MG63 (cell line): ENCODE data around the gene SMIM7. TPM values are rescaled to one million over a fixed set of nuclear protein-coding genes. Genes with fewer than 3 reads are reported as not detected.
A peak's percentile ranks its signal among the peaks of the same experiment; 100 is the strongest.
"Not testable (repeated sequence)": the region's sequence is repeated elsewhere in the genome, so short reads cannot be mapped to it uniquely, and the experiment has no call there.

Experiments
- DNase-seq: peaks from one replicate; pipeline ENCODE4 v3.0.0-alpha.2; 2020
- H3K27me3 ChIP-seq: fragments of 250-450 bp; sonication (Bioruptor Pico); 2 replicates; pipeline ENCODE4 v1.5.1; 2020; ENCODE audit warnings: mild to moderate bottlenecking, moderate library complexity
- H3K36me3 ChIP-seq: fragments of 250-450 bp; sonication (Bioruptor Pico); 2 replicates; pipeline ENCODE4 v1.5.1; 2020; ENCODE audit warnings: mild to moderate bottlenecking, moderate library complexity
- H3K4me3 ChIP-seq: fragments of 250-450 bp; sonication (Bioruptor Pico); 2 replicates; pipeline ENCODE4 v1.5.1; 2020; ENCODE audit warnings: mild to moderate bottlenecking, moderate library complexity
- H3K9me3 ChIP-seq: fragments of 250-450 bp; sonication (Bioruptor Pico); 2 replicates; pipeline ENCODE4 v1.5.1; 2020; ENCODE audit warnings: mild to moderate bottlenecking, moderate library complexity
- total RNA-seq: library from RNA; depleted of rRNA; stranded (reverse); fragments of >200 nt; shearing (Covaris generic); gene quantifications from 2 replicates; pipeline ENCODE4 v1.2.3, GENCODE V29; 2014; ENCODE audit warnings: low replicate concordance

The SMIM7 gene
- total RNA-seq, 1 experiment from 2014 or later: 111 TPM

DNA sequence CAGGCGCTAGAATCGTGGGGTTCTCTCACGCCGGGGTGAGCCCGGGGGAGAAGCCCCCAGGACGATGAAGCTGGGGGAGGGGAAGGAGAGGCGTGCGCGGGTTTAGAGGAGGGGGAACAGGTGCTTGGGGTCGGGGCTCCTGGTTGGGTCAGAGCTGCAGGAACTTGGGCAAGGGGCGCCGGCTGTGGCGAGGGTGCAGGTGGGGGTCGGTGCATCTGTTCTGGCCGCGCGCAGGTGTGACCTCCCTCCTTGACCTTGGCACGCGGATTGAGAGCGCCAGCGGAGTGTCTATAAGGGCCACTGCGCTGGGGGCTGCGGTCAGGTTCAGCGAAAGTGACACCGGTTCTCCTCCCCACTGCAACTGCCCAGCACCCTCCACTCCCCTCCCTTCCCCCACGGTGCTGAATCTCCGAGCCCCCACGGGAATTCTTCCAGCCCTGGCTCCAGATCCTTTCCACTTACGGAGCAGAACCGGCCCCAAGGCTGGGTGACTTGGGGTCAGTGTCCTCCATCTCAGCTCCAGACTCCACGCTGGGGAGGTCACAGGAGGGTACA is 1.6 kb upstream of the SMIM7 start:
- no peak for DNase-seq
- H3K27me3 ChIP-seq: peaks cover 3% of the 10 kb centered on the region; the same call in 1 of the 2 replicates
- H3K9me3 ChIP-seq: no peaks in the 10 kb centered on the region
- H3K4me3 ChIP-seq: peak overlapping the region; percentile 100
- peaks cover 29% of the 10 kb centered on the region for H3K36me3 ChIP-seq

DNA sequence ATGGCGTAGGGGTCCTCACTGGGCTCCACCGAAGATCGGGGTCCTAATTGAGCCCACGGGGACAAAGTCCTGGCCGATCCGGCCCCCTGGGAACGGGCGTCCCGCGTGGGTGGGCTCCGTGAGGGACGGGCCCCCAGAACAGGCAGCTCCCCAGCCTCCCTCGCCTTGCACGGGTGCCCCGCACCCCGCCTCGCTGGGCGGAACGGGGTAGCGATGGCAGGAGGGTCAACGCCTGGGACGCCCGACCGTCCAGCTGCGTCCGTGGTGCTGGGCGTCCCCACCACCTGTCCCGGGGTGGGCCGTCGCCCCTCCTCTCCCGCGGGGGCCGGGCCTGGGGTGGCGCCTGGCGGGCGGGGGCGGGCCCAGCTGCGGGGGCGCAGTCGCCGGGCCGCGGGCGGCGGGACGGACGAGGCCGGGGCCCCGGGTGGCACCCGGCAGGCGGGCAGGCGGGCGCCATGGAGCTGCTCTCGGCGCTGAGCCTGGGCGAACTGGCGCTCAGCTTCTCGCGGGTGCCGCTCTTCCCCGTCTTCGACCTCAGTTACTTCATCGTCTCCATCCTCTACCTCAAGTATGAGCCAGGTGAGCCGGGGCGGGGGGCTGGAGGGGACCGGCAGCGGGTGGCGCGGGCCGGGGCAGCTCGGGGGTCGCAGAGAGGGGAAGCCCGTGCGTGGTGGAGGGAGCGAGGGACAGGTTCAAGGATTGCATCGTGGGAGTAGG is 977 bp upstream of the SMIM7 start, which contains the start of gene TMEM38A:
Gene TMEM38A (plus strand): TSS at position 377 of the 717 bp plus-strand sequence. CDS start 79 bp downstream, at position 456.
- peak; percentile 49 for DNase-seq
- Histone ChIP-seq H3K9me3 (no peaks in the 10 kb centered on the region), H3K27me3 (peaks cover 3% of the 10 kb centered on the region; the same call in 1 of the 2 replicates), H3K36me3 (peaks cover 35% of the 10 kb centered on the region), H3K4me3 (peak within 1 kb of the TSS; percentile 100)

DNA sequence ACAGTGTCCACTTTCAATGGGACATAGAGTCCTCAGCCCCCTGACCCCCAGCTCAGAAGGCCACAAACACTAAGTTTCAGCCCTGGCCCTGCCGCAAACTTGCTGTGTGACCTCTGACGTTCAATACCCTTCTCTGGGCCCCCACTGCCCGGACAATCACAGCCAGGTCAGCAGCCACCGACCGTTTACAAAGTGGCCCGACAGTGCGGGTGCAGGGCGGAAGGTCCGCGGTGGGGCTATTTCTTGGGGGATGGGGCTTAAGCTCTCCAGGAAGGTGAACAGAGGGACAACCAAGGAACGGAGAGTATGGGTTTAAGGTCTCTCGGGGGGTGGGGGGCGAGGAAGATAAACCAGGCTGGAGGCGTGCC is 496 bp downstream of the SMIM7 start:
- no peak for DNase-seq
- Histone ChIP-seq H3K4me3 (peak overlapping the region; percentile 100), H3K9me3 (no peaks in the 10 kb centered on the region), H3K36me3 (peaks cover 48% of the 10 kb centered on the region), H3K27me3 (peaks cover 3% of the 10 kb centered on the region; the same call in 1 of the 2 replicates)

DNA sequence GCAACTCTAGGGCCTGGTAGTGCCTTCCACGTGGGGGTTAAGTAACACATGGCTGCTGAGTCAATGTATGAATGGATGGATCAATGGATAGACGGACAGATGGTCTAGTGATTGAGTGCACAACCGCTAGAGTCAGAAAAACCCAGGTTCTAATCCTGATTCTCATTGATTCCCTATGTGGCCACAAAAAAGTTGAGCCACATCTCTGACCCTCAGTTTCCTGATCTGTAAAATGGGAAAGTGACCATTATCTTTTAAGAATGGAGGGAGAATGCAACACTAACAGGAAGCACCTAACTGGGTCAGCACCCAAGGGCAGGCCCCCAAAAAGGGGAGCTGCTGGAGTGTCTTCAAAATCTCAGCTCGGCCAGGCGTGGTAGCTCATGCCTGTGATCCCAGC is 2.6 kb downstream of the SMIM7 start:
- H3K4me3 ChIP-seq: no peak overlapping the region
- no peak for DNase-seq
- H3K27me3 ChIP-seq: peaks cover 3% of the 10 kb centered on the region; the same call in 1 of the 2 replicates
- H3K36me3 ChIP-seq: peaks cover 69% of the 10 kb centered on the region
- H3K9me3 ChIP-seq: no peaks in the 10 kb centered on the region

DNA sequence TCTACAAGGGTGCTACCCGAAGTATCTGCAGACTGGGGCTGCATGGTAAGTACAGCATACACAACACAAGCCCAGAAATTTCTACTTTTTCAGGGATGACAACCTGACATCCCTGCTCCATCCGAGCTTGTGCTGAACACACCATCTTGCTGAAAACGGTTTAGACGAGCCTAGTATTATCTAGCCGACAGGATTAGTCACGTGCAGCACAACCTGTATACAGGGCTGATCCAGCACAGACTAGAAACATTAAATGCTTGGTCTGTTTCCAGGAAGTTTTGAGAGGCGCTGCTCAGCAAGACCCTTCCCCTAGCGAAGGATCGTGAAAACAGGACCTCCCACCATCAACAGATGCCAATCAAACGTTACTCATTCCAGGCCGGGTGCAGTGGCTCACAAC is 4.2 kb downstream of the SMIM7 start:
- H3K9me3 ChIP-seq: no peaks in the 10 kb centered on the region
- H3K4me3 ChIP-seq: no peak overlapping the region
- DNase-seq: no peak
- H3K36me3 ChIP-seq: peaks cover 83% of the 10 kb centered on the region
- H3K27me3 ChIP-seq: no peaks in the 10 kb centered on the region

DNA sequence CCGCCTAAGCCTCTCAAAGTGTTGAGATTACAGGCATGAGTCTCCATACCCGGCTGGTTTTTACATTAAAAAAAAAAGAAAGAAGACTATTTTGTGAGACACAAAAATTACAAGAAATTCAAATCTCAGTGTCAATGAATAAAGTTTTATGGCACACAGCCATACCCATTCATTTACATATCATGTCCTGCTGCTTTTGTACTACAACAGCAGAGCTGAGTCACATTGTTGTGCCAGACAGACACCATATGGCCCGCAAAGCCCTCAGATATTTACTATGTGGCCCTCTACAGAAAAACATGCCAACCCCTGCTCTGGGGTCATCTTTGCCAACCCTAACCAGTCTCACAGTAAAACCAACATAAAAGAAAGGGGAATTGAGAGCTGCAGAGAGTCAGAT is 5.3 kb downstream of the SMIM7 start:
- no peaks in the 10 kb centered on the region for H3K9me3 ChIP-seq
- peaks cover 88% of the 10 kb centered on the region for H3K36me3 ChIP-seq
- DNase-seq: no peak
- no peaks in the 10 kb centered on the region for H3K27me3 ChIP-seq
- no peak overlapping the region for H3K4me3 ChIP-seq

DNA sequence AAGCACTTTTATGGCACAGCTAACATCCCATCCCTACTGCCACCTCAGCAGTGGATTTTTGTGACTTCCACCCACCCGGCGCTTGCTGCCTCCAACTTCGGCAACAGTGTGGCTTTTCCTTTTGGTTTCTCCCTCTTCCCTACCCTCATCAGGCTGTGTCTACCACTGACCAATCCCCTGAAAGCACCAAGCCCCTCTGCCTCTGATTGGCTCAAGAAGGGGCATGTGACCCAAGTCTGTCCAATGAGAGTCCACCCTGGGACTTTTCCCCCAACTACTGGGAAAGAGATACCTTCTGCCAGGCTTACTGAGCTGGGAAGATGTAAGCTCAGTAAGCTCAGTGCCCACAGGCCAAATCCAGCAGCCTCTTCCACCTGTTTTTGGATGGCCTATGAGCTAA is 5.8 kb downstream of the SMIM7 start:
- peak; percentile 28 for DNase-seq
- Histone ChIP-seq H3K4me3 (no peak overlapping the region), H3K36me3 (peaks cover 90% of the 10 kb centered on the region), H3K9me3 (no peaks in the 10 kb centered on the region), H3K27me3 (no peaks in the 10 kb centered on the region)

DNA sequence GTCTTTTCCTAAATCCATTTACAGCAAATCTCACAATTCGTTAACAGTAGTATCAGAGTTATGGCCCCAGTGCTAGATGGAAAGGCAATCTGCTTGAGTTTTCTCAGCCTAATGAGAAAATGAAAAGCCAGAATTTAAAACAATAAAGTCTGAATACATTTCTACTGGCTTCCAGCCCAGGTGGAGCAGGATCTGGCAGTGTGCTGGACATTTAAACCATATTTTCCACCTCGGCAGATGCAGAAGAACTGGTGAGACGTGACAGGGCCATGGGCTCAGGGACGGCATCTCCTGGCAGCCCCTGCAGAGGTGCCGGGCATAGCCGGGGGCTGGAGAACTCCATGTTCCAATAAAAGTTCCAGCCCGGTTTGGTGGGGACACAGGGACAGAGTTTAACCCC is 7.1 kb downstream of the SMIM7 start:
- no peak overlapping the region for H3K4me3 ChIP-seq
- no peaks in the 10 kb centered on the region for H3K27me3 ChIP-seq
- DNase-seq: no peak
- H3K9me3 ChIP-seq: no peaks in the 10 kb centered on the region
- H3K36me3 ChIP-seq: peaks cover 88% of the 10 kb centered on the region

DNA sequence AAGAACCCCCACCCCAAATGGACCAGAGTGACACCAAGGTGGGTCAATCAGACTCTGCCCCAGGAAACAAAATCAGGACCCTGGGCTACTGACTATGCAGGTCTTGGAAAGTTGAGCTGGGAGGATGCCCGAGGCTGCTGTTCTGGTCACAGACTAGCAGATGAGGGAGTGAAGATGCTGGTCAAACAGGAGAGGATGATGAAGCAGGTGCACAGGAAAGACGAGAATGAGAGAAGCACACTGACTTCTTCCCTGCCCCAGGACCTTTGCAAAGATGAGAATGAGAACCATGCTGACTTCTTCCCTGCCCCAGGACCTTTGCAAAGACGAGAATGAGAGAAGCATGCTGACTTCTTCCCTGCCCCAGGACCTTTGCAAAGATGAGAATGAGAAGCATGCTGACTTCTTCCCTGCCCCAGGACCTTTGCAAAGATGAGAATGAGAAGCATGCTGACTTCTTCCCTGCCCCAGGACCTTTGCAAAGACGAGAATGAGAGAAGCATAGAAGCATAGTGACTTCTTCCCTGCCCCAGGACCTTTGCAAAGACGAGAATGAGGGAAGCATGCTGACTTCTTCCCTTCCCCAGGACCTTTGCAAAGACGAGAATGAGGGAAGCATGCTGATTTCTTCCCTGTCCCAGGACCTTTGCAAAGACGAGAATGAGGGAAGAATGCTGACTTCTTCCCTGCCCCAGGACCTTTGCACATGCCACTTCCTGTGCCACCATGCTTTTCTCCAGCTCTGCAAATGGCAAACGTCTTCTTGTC is 8.3 kb downstream of the SMIM7 start:
- not testable (repeated sequence) for H3K4me3 ChIP-seq, H3K27me3 ChIP-seq, H3K9me3 ChIP-seq, DNase-seq
- peaks cover 86% of the 10 kb centered on the region for H3K36me3 ChIP-seq

DNA sequence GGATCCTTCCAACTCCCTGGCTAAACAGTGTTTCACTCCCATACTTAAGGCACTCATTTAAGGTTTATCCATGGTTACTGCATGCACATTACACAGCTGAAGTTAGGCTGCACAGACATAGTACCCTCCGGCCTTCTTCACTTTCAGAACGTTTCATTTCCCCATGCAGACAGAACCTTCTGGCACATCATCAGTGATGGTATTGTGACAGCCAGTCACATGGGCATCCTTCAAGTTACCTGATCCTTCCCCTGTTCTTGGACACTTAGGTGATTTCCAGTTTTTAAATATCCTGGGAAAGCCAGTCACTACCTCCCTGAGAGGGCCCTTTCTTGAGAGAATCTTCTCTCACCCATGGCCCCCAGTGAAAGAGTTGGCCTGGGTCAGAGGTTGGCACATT is 9.1 kb downstream of the SMIM7 start:
- no peak for DNase-seq
- H3K36me3 ChIP-seq: peaks cover 86% of the 10 kb centered on the region

DNA sequence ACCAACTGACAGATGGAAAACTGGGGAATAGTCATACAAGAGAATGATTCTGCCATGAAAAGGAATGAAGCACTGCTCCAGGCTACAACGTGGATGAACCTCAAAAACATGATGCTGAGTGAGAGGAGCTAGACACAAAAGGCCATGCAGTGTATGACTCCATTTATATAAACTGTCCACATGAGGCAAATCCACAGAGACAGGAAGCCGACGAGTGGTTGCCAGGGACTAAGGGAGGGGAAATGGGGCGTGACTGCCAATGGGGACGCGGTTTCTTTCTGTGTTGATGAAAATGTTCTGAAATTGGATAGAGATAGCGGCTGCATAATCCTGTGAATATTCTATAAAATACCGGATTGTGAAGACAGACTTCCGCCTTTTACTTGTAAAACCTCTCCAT is 10.2 kb downstream of the SMIM7 start:
- no peak for DNase-seq
- Histone ChIP-seq H3K9me3 (no peaks in the 10 kb centered on the region), H3K4me3 (no peak overlapping the region), H3K27me3 (no peaks in the 10 kb centered on the region), H3K36me3 (peaks cover 86% of the 10 kb centered on the region)

More for the DNA sequence above, 9.1 kb downstream of the SMIM7 start:
- no peak overlapping the region for H3K4me3 ChIP-seq
- H3K27me3 ChIP-seq: no peaks in the 10 kb centered on the region
- H3K9me3 ChIP-seq: no peaks in the 10 kb centered on the region

DNA sequence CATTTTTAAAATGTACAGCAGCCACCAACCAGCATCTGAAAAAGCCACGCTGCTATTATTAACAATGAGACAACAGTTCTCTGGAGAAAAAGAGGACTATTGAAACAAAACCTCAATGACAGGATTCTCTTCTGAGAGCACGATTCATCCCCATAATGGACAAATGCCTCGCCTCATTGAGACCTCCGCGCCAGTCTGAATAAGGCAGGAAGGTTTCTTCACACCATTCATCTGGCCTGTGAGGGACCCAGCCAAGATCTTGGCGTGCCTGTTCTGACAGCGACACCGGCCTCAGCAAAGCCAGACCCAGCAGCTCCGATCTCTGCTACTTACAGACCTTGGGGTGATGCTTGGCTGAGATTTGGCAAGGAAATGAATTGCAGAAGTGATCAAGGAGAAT is 14.8 kb downstream of the SMIM7 start:
- H3K4me3 ChIP-seq: no peak overlapping the region
- no peaks in the 10 kb centered on the region for H3K27me3 ChIP-seq
- peaks cover 86% of the 10 kb centered on the region for H3K36me3 ChIP-seq
- no peak for DNase-seq
- no peaks in the 10 kb centered on the region for H3K9me3 ChIP-seq

DNA sequence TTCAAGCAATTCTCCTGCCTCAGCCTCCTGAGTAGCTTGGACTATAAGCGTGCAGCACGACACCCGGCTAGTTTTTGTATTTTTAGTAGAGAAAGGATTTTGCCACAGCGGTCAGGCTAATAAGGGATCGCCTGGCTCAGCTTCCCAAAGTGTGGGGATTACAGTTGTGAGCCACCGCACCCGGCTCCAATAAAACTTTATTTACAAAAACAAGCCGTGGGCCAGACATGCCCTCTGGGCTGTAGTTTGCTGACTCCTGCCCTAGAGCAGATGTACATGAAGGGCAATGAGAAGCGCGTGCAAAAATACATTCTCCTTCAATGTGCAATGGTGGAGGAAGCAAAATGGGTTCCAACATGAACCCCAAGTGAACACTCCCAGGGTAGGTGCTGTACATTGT is 18.2 kb downstream of the SMIM7 start:
- H3K9me3 ChIP-seq: no peaks in the 10 kb centered on the region
- H3K27me3 ChIP-seq: no peaks in the 10 kb centered on the region
- no peak overlapping the region for H3K4me3 ChIP-seq
- peaks cover 85% of the 10 kb centered on the region for H3K36me3 ChIP-seq
- no peak for DNase-seq

DNA sequence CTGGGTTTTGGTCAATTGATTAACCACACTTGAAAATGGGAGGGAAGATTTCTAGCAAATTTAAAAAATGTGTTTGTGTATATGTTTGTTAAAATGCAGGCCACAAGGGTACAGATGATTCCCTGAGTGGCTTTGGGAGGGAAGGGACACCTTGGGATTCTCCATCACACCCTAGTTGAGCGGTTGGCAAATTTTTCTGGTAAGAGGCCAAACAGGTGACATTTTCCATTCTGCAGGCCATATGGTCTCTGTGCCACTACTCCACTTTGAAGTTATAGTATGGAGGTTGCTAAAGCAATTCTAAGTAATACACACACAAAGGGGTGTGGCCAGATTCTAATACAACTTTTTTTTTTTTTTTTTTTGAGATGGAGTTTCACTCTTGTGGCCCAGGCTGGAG is 19.0 kb downstream of the SMIM7 start:
- Histone ChIP-seq H3K9me3 (no peaks in the 10 kb centered on the region), H3K4me3 (no peak overlapping the region), H3K36me3 (peaks cover 79% of the 10 kb centered on the region), H3K27me3 (no peaks in the 10 kb centered on the region)
- DNase-seq: no peak

DNA sequence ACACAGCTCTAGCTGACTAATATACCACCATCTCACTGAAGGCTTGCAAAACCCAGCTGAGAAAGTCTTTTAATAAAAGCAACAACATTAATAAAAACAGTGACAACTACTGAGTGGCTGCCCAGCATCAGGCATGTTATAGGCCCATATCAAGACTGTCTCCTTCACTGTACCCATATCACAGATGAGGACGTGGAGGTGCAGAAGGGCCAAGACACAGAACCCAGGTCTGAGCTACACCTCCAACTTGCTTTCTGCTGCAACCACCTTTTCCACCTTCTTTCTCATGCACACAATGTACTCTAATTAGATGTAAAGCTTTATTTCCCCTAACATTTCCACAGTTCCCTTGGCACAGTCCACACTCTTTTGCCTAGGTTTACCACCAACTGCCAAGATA is 21.3 kb downstream of the SMIM7 start:
- Histone ChIP-seq H3K27me3 (no peaks in the 10 kb centered on the region), H3K9me3 (no peaks in the 10 kb centered on the region), H3K4me3 (no peak overlapping the region), H3K36me3 (peaks cover 71% of the 10 kb centered on the region)
- no peak for DNase-seq

DNA sequence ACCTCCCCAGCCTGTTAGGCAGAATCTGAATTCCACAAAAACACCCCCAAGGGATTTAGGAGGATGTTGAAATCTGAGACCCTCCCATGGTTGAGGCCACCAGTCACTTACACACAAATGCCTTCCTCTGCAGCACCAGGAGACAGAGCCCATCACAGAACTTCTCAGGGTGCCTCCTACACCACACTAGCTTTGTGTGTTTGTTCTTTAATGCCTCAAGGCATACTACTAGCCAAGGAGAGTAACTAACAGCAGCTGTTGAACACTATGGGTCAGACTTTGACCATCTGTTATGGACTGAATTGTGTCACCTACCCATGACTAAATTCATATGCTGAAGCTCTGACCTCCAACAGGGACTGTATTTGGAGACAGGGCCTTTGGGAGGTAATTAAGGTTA is 22.4 kb downstream of the SMIM7 start:
- Histone ChIP-seq H3K36me3 (peaks cover 69% of the 10 kb centered on the region), H3K27me3 (no peaks in the 10 kb centered on the region), H3K9me3 (no peaks in the 10 kb centered on the region), H3K4me3 (no peak overlapping the region)
- no peak for DNase-seq

DNA sequence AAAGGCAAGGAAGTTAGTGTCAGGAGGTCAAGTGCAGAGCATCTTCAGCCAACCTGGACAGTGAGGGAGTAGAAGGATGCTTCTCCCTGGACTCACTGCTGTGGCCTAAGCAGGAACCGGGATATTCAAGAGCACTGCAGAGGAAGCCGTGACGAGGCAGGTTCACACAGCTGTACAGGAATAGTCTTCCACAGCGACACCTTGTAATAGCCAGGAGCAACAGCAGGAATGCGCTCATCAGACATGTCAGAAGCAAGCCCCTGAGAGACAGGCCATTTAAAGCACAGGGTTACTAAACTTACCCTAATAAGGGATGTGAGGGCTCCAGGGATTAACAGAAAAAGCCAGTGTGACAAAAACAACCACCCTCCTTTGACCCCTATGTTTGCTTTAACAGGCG is 28.5 kb downstream of the SMIM7 start:
- no peaks in the 10 kb centered on the region for H3K9me3 ChIP-seq
- no peaks in the 10 kb centered on the region for H3K27me3 ChIP-seq
- peaks cover 44% of the 10 kb centered on the region for H3K36me3 ChIP-seq
- no peak overlapping the region for H3K4me3 ChIP-seq
- no peak for DNase-seq
